Activated T-helper 1 cell treated with anti-CD3 and anti-CD28 coated beads, Interleukin-12 subunit alpha, Interleukin-12 subunit beta, Interleukin-2, Interleukin-4 antibody, amounts not matched to agents 30 ng/mL and 10 ng/mL and 1 ng/mL, durations not matched to agents 14 hours and 24 hours and 36 hours (primary cell): ENCODE data around the gene TBC1D2. TPM values are rescaled to one million over a fixed set of nuclear protein-coding genes. Genes with fewer than 3 reads are reported as not detected.
"Not testable (repeated sequence)": the region's sequence is repeated elsewhere in the genome, so short reads cannot be mapped to it uniquely, and the experiment has no call there.

Experiments
- DNase-seq: peaks from one replicate; pipeline ENCODE4 v3.0.0; 2021; ENCODE audit warnings: low spot score
- H3K27ac Mint-ChIP-seq: one replicate; pipeline ENCODE4 v1.8.0; 2021; ENCODE audit warnings: mild to moderate bottlenecking, mixed read lengths
- H3K27me3 Mint-ChIP-seq: one replicate; pipeline ENCODE4 v1.8.0; 2022; ENCODE audit warnings: mild to moderate bottlenecking, moderate library complexity, mixed read lengths; ENCODE audit not compliant: insufficient read depth
- H3K36me3 Mint-ChIP-seq: one replicate; pipeline ENCODE4 v1.8.0; 2021; ENCODE audit warnings: low read depth, mixed read lengths
- H3K4me1 Mint-ChIP-seq: one replicate; pipeline ENCODE4 v1.8.0; 2021; ENCODE audit warnings: low read depth, mixed read lengths
- H3K4me3 Mint-ChIP-seq: one replicate; pipeline ENCODE4 v1.8.0; 2021; ENCODE audit warnings: mild to moderate bottlenecking, moderate library complexity, mixed read lengths
- H3K9me3 Mint-ChIP-seq: one replicate; pipeline ENCODE4 v1.8.0; 2021; ENCODE audit warnings: mixed read lengths
- intact Hi-C: fragments of 100-400 bp; cut with micrococcal nuclease; formaldehyde crosslinking; loops from one replicate; pipeline ENCODE4 v1.15.1; 2024
- total RNA-seq: library from RNA; stranded (reverse); gene quantifications from 2 replicates; pipeline ENCODE4 v1.2.3, GENCODE V29; 2022

The TBC1D2 gene
- total RNA-seq, 1 donor from 2014 or later, result 2.2 TPM

DNA sequence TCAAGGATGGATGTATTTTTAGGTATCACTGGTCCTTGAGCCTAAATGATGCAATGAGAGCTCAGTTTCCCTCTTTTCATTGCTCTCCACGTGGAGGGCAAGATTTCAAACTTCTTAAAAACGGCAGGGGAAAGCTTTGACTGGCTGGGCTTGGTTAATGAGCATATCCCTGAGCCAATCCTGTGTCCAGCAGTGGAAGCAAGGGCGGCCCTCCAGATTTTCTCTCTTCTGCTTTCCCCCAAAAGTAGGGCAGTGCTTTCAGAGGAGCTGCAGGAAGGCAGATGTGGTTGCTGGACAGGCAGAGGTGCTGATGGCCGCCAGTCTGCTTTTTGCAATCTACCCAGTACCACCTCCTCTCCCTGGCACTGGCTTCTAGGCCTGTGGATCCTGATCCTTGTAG, 30.0 kb upstream of the TBC1D2 start:
- no peak for DNase-seq
- Mint-ChIP-seq H3K27ac (no peak overlapping the region), H3K4me3 (no peak overlapping the region), H3K36me3 (no peaks in the 10 kb centered on the region), H3K9me3 (no peaks in the 10 kb centered on the region), H3K27me3 (peaks cover 10% of the 10 kb centered on the region), H3K4me1 (no peaks in the 10 kb centered on the region)
- intact Hi-C loops, result no loop called here

DNA sequence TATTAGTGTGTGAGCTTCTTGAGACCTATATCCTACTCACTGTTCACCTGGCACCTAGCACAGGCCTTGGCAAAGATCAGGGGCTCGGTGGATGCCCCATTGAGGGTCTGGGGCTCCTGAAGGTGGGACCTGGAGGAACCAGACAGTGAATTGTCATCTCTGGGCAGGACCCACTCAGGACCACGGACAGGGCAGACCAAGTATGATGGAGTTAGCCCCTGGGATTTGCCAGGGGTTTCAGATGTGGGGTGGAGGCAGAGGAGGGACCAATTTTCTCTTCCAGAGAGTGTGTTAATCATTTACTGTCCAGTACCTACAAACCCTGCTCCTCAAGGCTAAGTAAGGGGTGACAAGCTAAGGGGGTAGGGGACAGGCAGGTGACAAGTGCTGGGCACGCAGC, 29.3 kb upstream of the TBC1D2 start:
- no peaks in the 10 kb centered on the region for H3K4me1 Mint-ChIP-seq
- no peaks in the 10 kb centered on the region for H3K36me3 Mint-ChIP-seq
- intact Hi-C loops, result no loop called here
- no peak overlapping the region for H3K27ac Mint-ChIP-seq
- no peak for DNase-seq
- H3K9me3 Mint-ChIP-seq, result no peaks in the 10 kb centered on the region
- H3K4me3 Mint-ChIP-seq, result no peak overlapping the region
- H3K27me3 Mint-ChIP-seq, result peaks cover 10% of the 10 kb centered on the region

DNA sequence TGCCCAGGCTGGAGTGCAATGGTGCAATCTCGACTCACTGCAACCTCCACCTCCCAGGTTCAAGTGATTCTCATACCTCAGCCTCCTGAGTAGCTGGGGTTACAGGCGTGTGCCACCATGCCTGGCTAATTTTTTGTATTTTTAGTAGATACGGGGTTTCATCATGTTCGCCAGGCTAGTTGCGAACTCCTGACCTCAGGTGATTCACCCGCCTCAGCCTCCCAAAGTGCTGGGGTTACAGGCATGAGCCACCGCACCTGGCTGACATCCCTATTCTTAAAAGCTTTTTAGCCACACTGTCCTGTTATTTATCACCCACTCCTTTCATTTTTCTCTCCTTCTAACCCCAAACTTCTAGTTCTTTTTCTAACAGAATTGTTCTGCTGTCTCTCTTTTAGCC, 27.7 kb upstream of the TBC1D2 start:
- H3K4me3 Mint-ChIP-seq, H3K36me3 Mint-ChIP-seq, H3K9me3 Mint-ChIP-seq, H3K4me1 Mint-ChIP-seq, DNase-seq, H3K27ac Mint-ChIP-seq, intact Hi-C loops: not testable (repeated sequence)
- H3K27me3 Mint-ChIP-seq, result peaks cover 14% of the 10 kb centered on the region

DNA sequence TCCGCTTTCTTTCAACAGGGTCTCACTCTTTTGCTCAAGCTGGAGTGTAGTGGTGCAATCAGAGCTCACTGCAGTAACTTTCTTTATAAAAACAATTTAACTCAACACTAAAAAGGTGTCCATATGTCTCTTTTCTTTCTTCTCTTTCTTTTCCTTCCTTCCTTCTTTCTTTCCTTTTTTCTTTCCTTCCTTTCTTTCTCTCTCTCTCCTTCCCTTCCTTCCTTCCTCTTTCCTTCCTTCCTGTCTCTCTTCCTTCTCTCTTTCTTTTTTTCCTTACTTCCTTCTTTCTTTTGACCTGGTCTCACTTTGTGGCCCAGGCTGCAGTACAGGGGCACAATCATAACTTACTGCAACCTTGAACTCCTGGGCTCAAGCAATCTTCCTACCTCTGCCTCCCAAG, 25.8 kb upstream of the TBC1D2 start:
- Mint-ChIP-seq H3K4me3 (no peak overlapping the region), H3K4me1 (no peaks in the 10 kb centered on the region), H3K27ac (no peak overlapping the region), H3K27me3 (peaks cover 23% of the 10 kb centered on the region), H3K36me3 (no peaks in the 10 kb centered on the region), H3K9me3 (no peaks in the 10 kb centered on the region)
- no peak for DNase-seq
- intact Hi-C loops, result no loop called here

DNA sequence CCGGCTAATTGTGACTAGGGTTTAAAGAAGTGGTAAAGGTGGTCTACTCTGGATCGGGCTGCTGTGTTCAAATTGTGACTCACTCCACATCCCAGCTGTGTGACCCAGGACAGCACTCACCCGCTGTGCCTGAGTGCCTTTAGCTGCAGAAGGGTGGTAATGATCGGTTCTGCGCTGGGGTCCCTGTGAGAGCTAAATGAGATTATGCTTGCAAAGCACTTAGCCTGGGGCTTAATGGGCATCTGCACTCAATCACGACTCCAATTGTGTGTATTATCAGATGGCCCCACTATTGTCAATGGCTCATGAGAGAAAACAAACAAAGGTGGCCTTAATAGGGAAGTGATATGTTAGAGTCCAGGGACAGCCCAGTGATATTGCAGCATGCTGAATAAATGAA, 25.1 kb upstream of the TBC1D2 start:
- no peaks in the 10 kb centered on the region for H3K4me1 Mint-ChIP-seq
- H3K9me3 Mint-ChIP-seq, result no peaks in the 10 kb centered on the region
- H3K27ac Mint-ChIP-seq, result no peak overlapping the region
- H3K4me3 Mint-ChIP-seq, result no peak overlapping the region
- no peak for DNase-seq
- intact Hi-C loops, result no loop called here
- H3K27me3 Mint-ChIP-seq, result peaks cover 25% of the 10 kb centered on the region
- no peaks in the 10 kb centered on the region for H3K36me3 Mint-ChIP-seq

DNA sequence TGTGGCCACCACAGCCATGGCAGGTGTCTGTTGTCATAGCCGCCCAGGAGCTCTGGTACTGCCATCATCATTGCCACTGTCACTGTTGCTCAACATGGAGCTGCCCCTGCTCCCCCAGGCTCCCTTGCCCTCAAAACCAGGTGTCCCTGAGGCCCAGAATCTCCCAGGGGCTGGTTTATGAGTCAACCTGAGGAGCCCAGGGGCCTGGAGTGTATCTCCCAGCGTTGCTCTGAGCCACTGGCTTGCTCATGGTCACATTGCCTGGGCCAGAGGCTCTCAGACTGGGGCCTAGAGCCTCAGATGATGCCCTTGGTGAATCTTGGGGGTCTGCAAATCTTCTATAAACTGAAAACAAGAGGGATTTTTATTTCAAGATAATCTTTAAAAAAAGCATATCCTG, 24.7 kb upstream of the TBC1D2 start:
- H3K9me3 Mint-ChIP-seq, result no peaks in the 10 kb centered on the region
- H3K4me3 Mint-ChIP-seq, result no peak overlapping the region
- intact Hi-C loops, result no loop called here
- peaks cover 28% of the 10 kb centered on the region for H3K27me3 Mint-ChIP-seq
- DNase-seq, result no peak
- no peak overlapping the region for H3K27ac Mint-ChIP-seq
- no peaks in the 10 kb centered on the region for H3K4me1 Mint-ChIP-seq
- no peaks in the 10 kb centered on the region for H3K36me3 Mint-ChIP-seq

DNA sequence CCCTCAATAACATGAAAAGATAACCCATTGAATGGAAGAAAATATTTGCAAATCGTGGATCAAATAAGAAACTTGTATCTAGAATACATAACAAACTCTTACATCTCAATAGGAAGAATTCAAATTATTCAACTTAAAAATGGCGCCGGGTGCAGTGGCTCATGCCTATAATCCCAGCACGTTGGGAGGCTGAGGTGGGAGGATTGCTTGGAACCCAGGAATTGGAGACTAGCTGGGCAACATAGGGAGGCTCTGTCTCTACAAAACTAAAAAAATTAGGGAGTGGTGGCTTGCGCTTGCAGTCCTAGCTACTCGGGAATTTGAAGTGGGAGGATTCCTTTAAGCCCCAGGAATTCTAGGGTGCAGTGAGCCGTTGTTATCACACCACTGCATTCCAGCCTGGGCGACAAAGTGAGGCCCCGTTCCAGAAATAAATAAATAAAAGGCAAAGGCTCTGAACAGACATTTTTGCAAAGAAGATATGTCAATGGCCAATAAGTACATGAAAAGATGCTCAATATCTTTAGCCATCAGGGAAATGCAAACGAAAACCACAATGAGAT, 21.5 kb upstream of the TBC1D2 start:
- no peaks in the 10 kb centered on the region for H3K4me1 Mint-ChIP-seq
- DNase-seq, result no peak
- no peak overlapping the region for H3K4me3 Mint-ChIP-seq
- intact Hi-C loops, result no loop called here
- no peaks in the 10 kb centered on the region for H3K36me3 Mint-ChIP-seq
- no peak overlapping the region for H3K27ac Mint-ChIP-seq
- no peaks in the 10 kb centered on the region for H3K9me3 Mint-ChIP-seq
- peaks cover 32% of the 10 kb centered on the region for H3K27me3 Mint-ChIP-seq

DNA sequence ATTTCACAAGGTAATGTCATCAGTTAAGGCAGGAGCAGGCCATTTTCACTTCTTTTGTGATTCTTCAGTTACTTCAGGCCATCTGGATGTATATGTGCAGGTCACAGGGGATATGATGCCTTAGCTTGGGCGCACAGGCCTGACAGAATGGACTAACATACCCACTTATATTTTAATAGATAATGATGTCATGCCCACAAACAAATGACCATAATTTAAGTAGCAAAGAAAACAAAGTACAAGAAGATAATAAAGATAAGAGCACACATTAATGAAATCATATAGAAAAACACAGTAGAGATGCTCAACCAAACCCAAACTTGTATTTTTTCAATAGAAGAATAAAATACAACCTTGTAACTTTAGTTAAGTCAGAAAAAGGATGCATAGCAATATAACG, 19.7 kb upstream of the TBC1D2 start:
- intact Hi-C loops, result no loop called here
- Mint-ChIP-seq H3K4me1 (no peaks in the 10 kb centered on the region), H3K27me3 (peaks cover 27% of the 10 kb centered on the region), H3K36me3 (no peaks in the 10 kb centered on the region), H3K27ac (no peak overlapping the region), H3K4me3 (no peak overlapping the region), H3K9me3 (no peaks in the 10 kb centered on the region)
- no peak for DNase-seq

DNA sequence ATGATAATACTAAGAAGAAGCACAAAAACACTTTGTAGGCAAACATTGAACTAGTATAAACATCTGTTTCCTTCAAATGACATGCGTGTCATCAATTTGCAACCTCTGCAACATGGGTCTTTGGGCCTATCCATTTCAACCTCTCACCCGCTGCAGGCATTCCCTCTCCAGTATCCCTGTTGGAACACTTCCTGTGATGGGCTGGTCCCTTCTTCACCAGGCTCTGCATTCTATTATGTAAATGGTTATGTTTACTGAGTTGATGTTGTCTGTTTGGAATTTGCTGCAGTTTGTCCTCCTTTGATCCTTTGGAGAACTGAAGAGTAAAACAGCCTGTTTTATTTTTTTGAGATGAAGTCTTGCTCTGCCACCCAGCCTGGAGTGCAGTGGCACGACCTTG, 16.6 kb upstream of the TBC1D2 start:
- Mint-ChIP-seq H3K9me3 (no peaks in the 10 kb centered on the region), H3K4me3 (no peak overlapping the region), H3K36me3 (no peaks in the 10 kb centered on the region), H3K27ac (no peak overlapping the region), H3K4me1 (no peaks in the 10 kb centered on the region), H3K27me3 (peaks cover 25% of the 10 kb centered on the region)
- intact Hi-C loops, result no loop called here
- DNase-seq, result no peak

DNA sequence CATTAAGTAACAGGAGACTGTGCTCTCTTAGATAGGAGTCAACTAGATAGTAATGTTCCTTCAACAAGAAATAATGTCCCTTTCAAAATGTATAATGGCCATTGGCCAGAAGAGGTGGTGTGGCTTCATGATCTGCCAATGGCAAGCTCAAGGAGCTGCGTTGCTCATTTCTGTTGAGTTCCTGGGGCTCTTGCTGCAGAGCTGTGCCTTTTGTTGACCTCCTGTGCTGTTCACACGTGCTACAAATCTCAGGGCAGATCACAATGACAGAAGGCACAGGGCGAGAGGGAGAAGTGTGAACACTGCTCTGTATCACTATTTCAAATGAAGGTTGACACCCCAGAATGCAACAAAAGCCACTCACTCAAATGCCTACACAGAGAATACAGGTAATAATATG, 16.0 kb upstream of the TBC1D2 start:
- DNase-seq, result no peak
- intact Hi-C loops, result no loop called here
- no peak overlapping the region for H3K4me3 Mint-ChIP-seq
- peaks cover 21% of the 10 kb centered on the region for H3K27me3 Mint-ChIP-seq
- no peaks in the 10 kb centered on the region for H3K9me3 Mint-ChIP-seq
- H3K36me3 Mint-ChIP-seq, result no peaks in the 10 kb centered on the region
- H3K27ac Mint-ChIP-seq, result no peak overlapping the region
- H3K4me1 Mint-ChIP-seq, result no peaks in the 10 kb centered on the region

DNA sequence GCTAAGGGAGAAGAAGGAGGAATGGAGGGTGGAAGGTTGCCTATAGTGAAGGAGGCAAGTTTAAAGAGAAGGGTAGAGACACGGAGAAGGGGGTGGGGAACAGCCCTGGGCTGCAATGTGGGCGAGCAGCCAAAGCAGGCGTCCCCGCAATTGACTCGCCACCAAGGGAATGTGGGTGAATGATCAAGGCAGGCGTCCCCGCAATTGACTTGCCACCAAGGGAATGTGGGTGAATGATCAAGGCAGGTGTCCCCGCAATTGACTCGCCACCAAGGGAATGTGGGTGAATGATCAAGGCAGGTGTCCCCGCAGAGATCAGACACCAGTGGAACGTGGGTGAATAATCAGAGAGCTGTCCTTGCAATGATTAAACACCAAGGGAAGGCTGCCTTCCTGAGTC, 14.8 kb upstream of the TBC1D2 start:
- H3K9me3 Mint-ChIP-seq, H3K4me1 Mint-ChIP-seq, intact Hi-C loops, DNase-seq, H3K36me3 Mint-ChIP-seq, H3K27ac Mint-ChIP-seq, H3K4me3 Mint-ChIP-seq: not testable (repeated sequence)
- H3K27me3 Mint-ChIP-seq, result peaks cover 17% of the 10 kb centered on the region

DNA sequence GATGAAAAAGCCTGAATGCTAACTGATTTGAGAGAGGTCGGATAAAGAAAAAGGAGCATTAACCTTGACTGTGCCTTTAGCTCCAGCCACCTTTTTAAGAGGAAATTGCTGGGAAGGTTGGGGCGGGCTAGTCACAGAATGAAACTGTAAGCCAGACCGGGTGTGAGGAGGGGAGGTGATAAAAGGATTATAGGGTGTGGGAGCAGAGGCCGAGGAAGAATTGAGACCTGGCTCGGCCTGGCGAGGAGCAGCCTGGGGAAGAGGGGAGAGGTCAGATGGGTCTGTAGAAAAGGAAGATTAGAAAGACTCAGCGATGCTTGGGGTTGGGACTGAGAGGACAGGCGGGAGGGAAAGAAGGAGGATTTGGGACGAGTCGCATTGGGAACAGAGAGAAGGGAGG, 14.2 kb upstream of the TBC1D2 start:
- not testable (repeated sequence) for H3K4me1 Mint-ChIP-seq, H3K9me3 Mint-ChIP-seq

DNA sequence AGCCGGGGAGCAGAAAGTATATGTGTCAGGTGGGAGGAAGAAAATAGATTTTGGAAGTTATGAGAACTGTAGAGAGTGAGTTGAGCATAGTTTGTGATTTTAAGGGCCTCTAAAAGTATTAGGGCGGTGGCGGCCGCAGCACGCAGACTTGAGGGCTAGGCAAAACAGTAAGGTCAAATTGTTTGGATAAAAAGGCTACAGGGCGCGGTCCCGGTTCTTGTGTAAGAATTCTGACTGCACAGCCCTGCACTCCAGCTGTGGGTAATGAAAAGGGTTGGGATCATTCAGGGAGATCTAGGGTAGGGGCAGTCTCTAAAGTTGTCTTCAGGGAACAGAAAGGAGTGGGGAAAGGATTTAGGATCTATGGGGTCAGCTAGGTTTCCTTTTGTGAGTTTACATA, 12.1 kb upstream of the TBC1D2 start:
- H3K9me3 Mint-ChIP-seq, DNase-seq, H3K4me1 Mint-ChIP-seq, H3K36me3 Mint-ChIP-seq, intact Hi-C loops, H3K27ac Mint-ChIP-seq, H3K4me3 Mint-ChIP-seq: not testable (repeated sequence)
- peaks cover 11% of the 10 kb centered on the region for H3K27me3 Mint-ChIP-seq

More for the DNA sequence above, 14.2 kb upstream of the TBC1D2 start:
- peaks cover 14% of the 10 kb centered on the region for H3K27me3 Mint-ChIP-seq
- H3K36me3 Mint-ChIP-seq, intact Hi-C loops, H3K4me3 Mint-ChIP-seq, H3K27ac Mint-ChIP-seq, DNase-seq: not testable (repeated sequence)

DNA sequence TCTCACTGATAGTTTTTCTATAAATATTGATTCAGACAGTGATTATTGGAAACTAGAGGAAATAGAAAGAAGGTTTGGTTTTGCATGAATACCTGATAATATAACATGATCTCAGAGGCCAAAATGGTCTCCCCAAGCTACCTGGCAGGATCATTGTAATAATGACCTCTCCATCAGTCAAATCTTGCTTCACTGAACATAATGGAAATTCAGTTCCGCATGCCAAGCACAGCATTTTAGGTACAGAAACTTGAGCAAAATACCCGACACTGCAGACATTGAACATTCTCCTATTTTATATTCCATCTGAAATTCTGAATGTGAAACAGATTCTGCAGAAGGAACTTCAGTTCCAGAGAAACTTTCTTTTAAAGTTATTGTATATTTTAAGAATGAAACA, 9.1 kb upstream of the TBC1D2 start:
- no peak for DNase-seq
- intact Hi-C loops, result loop anchor here (5.0 kb wide), 2 partner anchors 357 to 552 kb away; no protein-coding TSS in a partner anchor
- H3K4me3 Mint-ChIP-seq, result no peak overlapping the region
- H3K36me3 Mint-ChIP-seq, result no peaks in the 10 kb centered on the region
- H3K27ac Mint-ChIP-seq, result no peak overlapping the region
- no peaks in the 10 kb centered on the region for H3K4me1 Mint-ChIP-seq
- no peaks in the 10 kb centered on the region for H3K9me3 Mint-ChIP-seq
- peaks cover 9% of the 10 kb centered on the region for H3K27me3 Mint-ChIP-seq
